Caco-2 (cell line): Measurements from ENCODE around the gene TEDC2. TPM values are rescaled to one million over a fixed set of nuclear protein-coding genes. Genes with fewer than 3 reads are reported as not detected.

Experiments
- BruUV-seq: library from RNA; stranded (reverse); fragments of 400-500 nt; replicated peaks from 2 replicates; lab custom pipeline; 2021; lab: Mats Ljungman, UMichigan
- CTCF ChIA-PET: fragments of 300-600 bp; sonication (Branson Sonifier 250); formaldehyde crosslinking; loops from one replicate; lab custom pipeline; 2022; ENCODE audit warnings: antibody characterized with exemption; lab: Charles Lee
- POLR2A ChIA-PET: fragments of 300-600 bp; sonication (Branson Sonifier 250); formaldehyde crosslinking; loops from one replicate; lab custom pipeline; 2022; ENCODE audit warnings: antibody characterized with exemption; lab: Charles Lee
- DNase-seq, 2 experiments: peaks; one replicate each; pipeline versions ENCODE4 v3.0.0 to v3.0.0-alpha.2; 2020 to 2022
- H3K27me3 ChIP-seq: replicated peaks from 2 replicates; pipeline ENCODE4 v1.6.0; 2011; ENCODE audit warnings: low read length; ENCODE audit not compliant: control insufficient read depth, insufficient read depth
- H3K36me3 ChIP-seq: 2 replicates; pipeline ENCODE4 v1.5.1; 2011; ENCODE audit warnings: low read length; ENCODE audit not compliant: control insufficient read depth, insufficient read depth
- H3K4me1 ChIP-seq: fragments of 250-450 bp; sonication (Bioruptor Pico); 2 replicates; pipeline ENCODE4 v1.5.1; 2020; ENCODE audit warnings: mild to moderate bottlenecking
- H3K4me3 ChIP-seq: 2 replicates; pipeline ENCODE4 v1.5.1; 2011; ENCODE audit warnings: low read depth, mild to moderate bottlenecking, control low read depth, low read length
- H3K9me3 ChIP-seq: fragments of 250-450 bp; sonication (Bioruptor Pico); 2 replicates; pipeline ENCODE4 v1.5.1; 2020; ENCODE audit warnings: mild to moderate bottlenecking, moderate library complexity
- H3K27ac Mint-ChIP-seq: one replicate; pipeline ENCODE4 v1.8.0; 2022; ENCODE audit warnings: mixed read lengths; ENCODE audit not compliant: unreplicated experiment
- H3K27me3 Mint-ChIP-seq: one replicate; pipeline ENCODE4 v1.8.0; 2022; ENCODE audit warnings: mixed read lengths; ENCODE audit not compliant: insufficient read depth, unreplicated experiment
- H3K36me3 Mint-ChIP-seq: one replicate; pipeline ENCODE4 v1.8.0; 2022; ENCODE audit warnings: mild to moderate bottlenecking, mixed read lengths; ENCODE audit not compliant: insufficient read depth, unreplicated experiment
- H3K4me1 Mint-ChIP-seq: one replicate; pipeline ENCODE4 v1.8.0; 2022; ENCODE audit warnings: low read depth, mixed read lengths; ENCODE audit not compliant: unreplicated experiment
- H3K4me3 Mint-ChIP-seq: one replicate; pipeline ENCODE4 v1.8.0; 2022; ENCODE audit warnings: mild to moderate bottlenecking, moderate library complexity, mixed read lengths; ENCODE audit not compliant: unreplicated experiment
- H3K9me3 Mint-ChIP-seq: one replicate; pipeline ENCODE4 v1.8.0; 2022; ENCODE audit warnings: mixed read lengths; ENCODE audit not compliant: unreplicated experiment
- CTCF ChIP-seq, 2 experiments: fragments of 200-600 bp in 1 of 2; IDR thresholded peaks; 1 replicate in 1 of 2; 2 replicates in 1 of 2; pipeline versions ENCODE4 v1.5.1 to v1.8.0; 2011 to 2022; ENCODE audit warnings: antibody characterized with exemption in 1 of 2, control low read depth in 1 of 2, inconsistent platforms in 1 of 2, low read depth in 1 of 2, low read length in 1 of 2, mild to moderate bottlenecking in 1 of 2, moderate library complexity in 1 of 2; ENCODE audit not compliant: insufficient read depth in 1 of 2, severe bottlenecking in 1 of 2, unreplicated experiment in 1 of 2
- intact Hi-C: fragments of 100-400 bp; cut with micrococcal nuclease; formaldehyde crosslinking; loops from one replicate; pipeline ENCODE4 v1.10.0; 2022; ENCODE audit not compliant: unreplicated experiment
- total RNA-seq: library from RNA; stranded (reverse); gene quantifications from 2 replicates; pipeline ENCODE4 v1.2.3, GENCODE V29; 2022

Gene TEDC2
- total RNA-seq, 1 experiment from 2014 or later: 29.0 TPM

DNA sequence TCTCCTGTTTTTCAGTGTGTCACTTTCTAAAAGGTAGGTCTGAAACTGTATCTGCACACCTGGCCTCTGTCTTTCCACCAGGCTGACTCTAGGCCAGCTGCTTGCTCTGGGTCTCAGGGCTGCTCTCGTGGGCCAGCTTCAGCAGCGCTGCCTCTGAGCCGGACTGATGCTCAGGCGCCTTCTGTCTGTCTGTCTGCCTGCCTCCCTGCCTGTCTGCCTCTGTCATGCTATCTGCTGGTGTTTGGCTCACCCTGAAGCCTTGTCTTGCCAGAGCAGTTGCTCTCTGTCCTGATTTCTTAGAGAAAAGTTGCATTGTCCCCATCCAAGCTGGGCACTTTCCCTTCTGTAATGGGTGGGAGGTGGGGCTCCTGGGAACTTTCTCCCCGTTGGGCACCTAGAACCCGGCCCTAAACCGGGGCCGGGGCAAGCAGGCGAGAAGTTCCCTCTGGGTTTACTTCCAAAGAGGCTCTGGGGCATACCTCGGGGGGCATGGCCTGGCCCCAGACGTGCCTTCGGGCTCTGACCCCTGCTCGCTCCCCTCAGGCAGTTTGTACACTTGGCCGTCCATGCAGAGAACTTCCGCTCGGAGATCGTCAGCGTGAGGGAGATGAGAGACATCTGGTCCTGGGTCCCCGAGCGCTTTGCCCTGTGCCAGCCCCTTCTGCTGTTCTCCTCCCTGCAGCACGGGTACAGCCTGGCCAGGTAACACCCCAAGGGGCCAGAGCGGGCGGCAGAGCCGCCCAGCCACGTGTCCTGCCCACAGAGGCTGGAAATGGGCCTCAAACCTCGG lies 38.0 kb downstream of the TEDC2 start:
- POLR2A ChIA-PET: no interaction called here
- no peak overlapping the region for H3K4me3 Mint-ChIP-seq
- CTCF ChIA-PET: no interaction called here
- H3K4me1 ChIP-seq: 0 out of 2 replicates have a peak, but pooled peaks cover 4% of the 10 kb centered on the region
- H3K9me3 Mint-ChIP-seq: no peaks in the 10 kb centered on the region
- DNase-seq: no peak
- H3K36me3 ChIP-seq: no peaks in the 10 kb centered on the region
- intact Hi-C loops: no loop called here
- H3K9me3 ChIP-seq: no peaks in the 10 kb centered on the region
- H3K4me3 ChIP-seq: no peak overlapping the region
- peaks cover 6% of the 10 kb centered on the region for H3K4me1 Mint-ChIP-seq
- H3K27me3 ChIP-seq: no peaks in the 10 kb centered on the region
- H3K36me3 Mint-ChIP-seq: peaks cover 10% of the 10 kb centered on the region
- no peak overlapping the region for H3K27ac Mint-ChIP-seq
- no TSS peak for BruUV-seq
- H3K27me3 Mint-ChIP-seq: no peaks in the 10 kb centered on the region
- no peak for TF ChIP-seq CTCF (IDR thresholded peaks at IDR 0.05; ENCODE audit: insufficient read depth in 1 of 2, low read depth in 1 of 2, low read length in 1 of 2, severe bottlenecking in 1 of 2, unreplicated experiment in 1 of 2)

DNA sequence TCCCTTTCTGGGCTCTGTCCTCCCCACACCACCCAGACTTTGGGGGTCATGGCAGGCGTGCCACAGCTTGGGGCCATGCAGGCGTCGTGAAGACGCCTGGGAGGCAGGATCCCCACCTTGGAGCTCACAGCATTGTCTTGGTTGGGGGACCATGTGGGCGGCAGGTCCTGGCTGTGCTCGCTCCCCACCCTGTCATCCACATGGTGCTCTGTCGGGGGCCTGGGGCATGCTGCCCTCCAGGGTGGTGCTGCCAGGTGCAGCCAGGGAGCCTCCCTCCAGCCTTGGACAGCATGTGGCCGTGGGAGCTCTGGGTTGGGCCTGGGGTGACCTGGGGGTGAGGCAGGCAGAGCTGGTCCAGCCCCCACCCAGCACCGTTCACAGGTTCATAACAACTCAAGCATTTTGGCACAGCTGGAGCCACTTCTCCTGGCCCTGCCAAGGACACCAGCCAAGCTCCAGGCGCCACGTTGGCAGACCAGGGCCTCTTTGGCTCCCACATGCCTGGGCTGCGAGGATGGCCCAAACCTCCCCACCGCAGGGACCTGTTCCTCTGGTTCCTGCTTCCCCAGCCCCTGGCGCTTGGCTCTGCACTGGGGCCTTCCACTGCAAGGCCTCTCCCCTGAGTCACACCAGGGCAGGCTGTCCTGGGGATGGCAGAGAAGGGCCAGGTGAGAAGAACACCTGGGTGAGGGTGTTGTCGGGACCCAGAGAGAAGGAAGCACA lies 38.8 kb downstream of the TEDC2 start:
- H3K9me3 Mint-ChIP-seq: no peaks in the 10 kb centered on the region
- CTCF ChIA-PET: no interaction called here
- H3K36me3 Mint-ChIP-seq: peaks cover 10% of the 10 kb centered on the region
- Histone ChIP-seq H3K36me3 (no peaks in the 10 kb centered on the region), H3K9me3 (no peaks in the 10 kb centered on the region), H3K4me1 (0 out of 2 replicates have a peak, but pooled peaks cover 8% of the 10 kb centered on the region), H3K27me3 (no peaks in the 10 kb centered on the region), H3K4me3 (no peak overlapping the region)
- no peak overlapping the region for H3K27ac Mint-ChIP-seq
- no peaks in the 10 kb centered on the region for H3K27me3 Mint-ChIP-seq
- no peak for DNase-seq
- POLR2A ChIA-PET: no interaction called here
- intact Hi-C loops: no loop called here
- no peak overlapping the region for H3K4me3 Mint-ChIP-seq
- H3K4me1 Mint-ChIP-seq: peaks cover 6% of the 10 kb centered on the region
- no peak for TF ChIP-seq CTCF (IDR thresholded peaks at IDR 0.05; ENCODE audit: insufficient read depth in 1 of 2, low read depth in 1 of 2, low read length in 1 of 2, severe bottlenecking in 1 of 2, unreplicated experiment in 1 of 2)
- no TSS peak for BruUV-seq

DNA sequence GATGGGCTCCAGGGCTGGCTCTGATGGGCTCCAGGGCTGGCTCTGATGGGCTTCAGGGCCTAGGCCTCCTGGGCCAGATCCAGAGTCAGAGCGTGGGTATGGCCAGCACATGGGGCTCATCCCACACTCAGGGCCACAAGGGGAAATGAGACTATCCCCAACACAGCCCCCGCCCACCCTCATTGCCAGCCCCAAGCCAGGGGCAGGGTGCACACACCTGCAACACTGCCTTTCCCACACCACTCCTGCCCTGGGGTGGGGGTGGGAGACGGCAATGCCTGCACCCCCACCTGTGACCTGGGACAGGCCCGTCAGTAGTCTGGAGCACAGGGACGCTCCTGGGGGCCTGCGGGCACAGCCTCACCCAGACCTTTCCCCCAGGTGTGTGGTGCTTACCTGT lies 39.5 kb downstream of the TEDC2 start:
- no peak overlapping the region for H3K4me3 Mint-ChIP-seq
- BruUV-seq: no TSS peak
- ChIA-PET POLR2A (no interaction called here), CTCF (no interaction called here)
- no peak overlapping the region for H3K4me3 ChIP-seq
- intact Hi-C loops: no loop called here
- no peaks in the 10 kb centered on the region for H3K9me3 Mint-ChIP-seq
- H3K4me1 Mint-ChIP-seq: peaks cover 6% of the 10 kb centered on the region
- no peaks in the 10 kb centered on the region for H3K27me3 Mint-ChIP-seq
- H3K36me3 ChIP-seq: no peaks in the 10 kb centered on the region
- no peaks in the 10 kb centered on the region for H3K9me3 ChIP-seq
- TF ChIP-seq CTCF (IDR thresholded peaks at IDR 0.05; ENCODE audit: insufficient read depth in 1 of 2, low read depth in 1 of 2, low read length in 1 of 2, severe bottlenecking in 1 of 2, unreplicated experiment in 1 of 2): no peak
- 0 out of 2 replicates have a peak, but pooled peaks cover 8% of the 10 kb centered on the region for H3K4me1 ChIP-seq
- no peaks in the 10 kb centered on the region for H3K27me3 ChIP-seq
- H3K27ac Mint-ChIP-seq: no peak overlapping the region
- H3K36me3 Mint-ChIP-seq: peaks cover 10% of the 10 kb centered on the region
- DNase-seq: no peak
